GM18867 (cell line): ENCODE data around the gene MYADML2.
"Not testable (repeated sequence)": the region's sequence is repeated elsewhere in the genome, so short reads cannot be mapped to it uniquely, and the experiment has no call there.

Experiments used
- ATAC-seq: cut with Tn5 transposase; IDR thresholded peaks from one replicate; pipeline ENCODE4 v1.9.1; 2021; ENCODE audit warnings: mild to moderate bottlenecking, moderate library complexity; ENCODE audit not compliant: unreplicated experiment

The MYADML2 gene

DNA sequence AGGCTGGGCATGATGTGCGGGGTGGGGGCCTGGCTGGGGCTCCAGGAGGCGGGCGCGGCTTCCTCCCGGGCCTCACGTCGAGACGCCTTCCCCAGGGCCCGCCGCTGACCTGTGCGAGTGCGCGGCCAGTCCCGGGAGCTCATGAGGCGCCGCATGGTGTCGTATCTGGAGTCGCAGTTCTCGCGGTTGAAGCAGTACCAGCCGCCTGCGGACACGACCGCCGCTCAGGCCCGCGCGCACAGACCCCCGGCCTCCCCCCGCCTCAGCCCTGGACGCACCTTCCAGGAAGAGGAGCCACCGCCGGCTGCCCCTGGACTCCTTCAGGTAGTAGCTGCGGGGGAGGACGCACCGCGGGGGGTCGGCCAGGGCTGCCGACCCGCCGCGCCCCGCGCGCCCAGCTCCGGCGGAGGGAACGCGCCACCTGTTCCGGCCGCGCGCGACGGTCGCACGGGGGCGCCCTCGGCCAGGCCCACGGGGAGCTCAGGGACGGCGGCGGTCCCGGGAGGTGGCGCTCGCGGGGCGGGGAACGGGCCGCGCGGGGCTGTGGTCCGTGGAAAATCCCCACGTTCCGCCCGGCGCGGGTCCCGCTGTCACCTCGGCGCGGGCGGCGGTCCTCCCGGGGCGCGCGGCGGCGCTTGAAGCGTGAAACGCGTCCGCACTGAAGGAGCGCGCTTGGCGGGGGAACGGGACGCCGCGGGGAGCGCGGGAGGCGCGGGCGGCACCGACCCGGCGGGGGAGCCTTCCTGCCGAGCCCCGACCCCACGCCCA lies 12.5 kb upstream of the MYADML2 start:
- peak; percentile 40 for ATAC-seq

DNA sequence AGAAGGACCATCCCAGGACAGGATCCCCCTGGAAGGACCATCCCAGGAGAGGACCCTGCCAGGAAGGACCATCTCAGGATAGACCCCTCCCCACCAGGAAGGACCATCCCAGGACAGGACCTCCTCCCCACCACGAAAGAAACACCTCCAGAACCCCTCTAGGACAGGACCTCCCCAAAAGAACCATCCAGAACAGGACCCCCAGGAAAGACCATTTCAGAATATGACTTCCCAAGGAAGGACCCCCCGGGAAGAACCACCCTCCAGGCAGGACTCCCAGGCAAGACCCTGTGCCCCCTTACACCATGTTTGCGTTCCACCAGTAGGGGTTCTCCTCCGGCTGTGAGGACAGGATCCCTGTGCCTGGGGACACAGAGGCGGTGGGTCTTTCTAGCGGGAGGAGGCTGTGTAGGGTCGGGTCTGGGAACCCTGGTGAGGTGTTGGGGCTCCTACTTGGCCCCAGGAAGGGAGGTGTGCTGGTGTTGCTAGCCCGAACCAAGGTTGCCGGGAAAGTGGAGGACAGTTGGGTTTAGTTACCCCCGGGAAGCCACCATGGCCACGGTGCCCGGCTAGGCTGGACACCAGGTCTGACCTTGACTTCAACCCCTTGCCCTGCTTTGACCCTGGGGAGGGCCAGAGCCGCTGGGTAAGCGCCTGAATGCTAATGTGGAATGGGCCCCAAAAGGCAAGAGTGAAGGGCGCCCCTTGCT lies 11.8 kb upstream of the MYADML2 start:
- no peak for ATAC-seq

DNA sequence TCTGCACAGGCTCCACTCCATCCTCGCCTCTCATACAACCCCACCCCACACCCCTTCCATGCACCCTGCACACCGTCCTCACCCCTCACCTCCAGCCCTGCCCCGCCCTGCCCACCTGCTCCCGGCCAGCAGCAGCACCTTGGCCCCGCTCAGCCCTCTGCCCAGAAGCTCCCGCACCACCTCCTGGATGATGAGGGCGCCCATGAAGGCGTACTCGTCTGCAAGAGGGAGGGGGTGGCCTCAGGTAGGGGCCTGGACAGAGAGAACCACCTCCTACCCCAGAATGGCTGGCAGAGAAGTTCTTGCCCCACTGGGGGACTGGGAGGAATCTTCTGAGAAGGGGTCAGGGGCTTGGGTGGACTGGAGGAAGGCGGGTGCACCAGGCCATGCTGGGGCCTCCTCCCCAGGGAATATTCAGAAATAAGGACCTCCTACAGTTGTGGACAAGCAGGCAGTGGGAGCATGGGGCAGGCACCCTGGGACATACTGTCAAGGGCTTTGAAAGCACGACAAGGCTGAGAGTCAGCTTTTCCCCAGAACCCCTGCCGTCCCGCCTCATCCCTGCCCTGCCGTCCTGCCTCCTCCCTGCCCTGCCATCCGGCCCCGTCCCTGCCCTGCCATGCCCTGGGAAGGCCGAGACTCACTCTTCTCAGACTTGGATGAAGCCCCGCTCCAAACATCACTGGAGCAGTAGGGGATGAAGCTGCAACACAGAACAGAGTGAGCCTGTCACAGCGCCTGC lies 10.8 kb upstream of the MYADML2 start:
- ATAC-seq = no peak

DNA sequence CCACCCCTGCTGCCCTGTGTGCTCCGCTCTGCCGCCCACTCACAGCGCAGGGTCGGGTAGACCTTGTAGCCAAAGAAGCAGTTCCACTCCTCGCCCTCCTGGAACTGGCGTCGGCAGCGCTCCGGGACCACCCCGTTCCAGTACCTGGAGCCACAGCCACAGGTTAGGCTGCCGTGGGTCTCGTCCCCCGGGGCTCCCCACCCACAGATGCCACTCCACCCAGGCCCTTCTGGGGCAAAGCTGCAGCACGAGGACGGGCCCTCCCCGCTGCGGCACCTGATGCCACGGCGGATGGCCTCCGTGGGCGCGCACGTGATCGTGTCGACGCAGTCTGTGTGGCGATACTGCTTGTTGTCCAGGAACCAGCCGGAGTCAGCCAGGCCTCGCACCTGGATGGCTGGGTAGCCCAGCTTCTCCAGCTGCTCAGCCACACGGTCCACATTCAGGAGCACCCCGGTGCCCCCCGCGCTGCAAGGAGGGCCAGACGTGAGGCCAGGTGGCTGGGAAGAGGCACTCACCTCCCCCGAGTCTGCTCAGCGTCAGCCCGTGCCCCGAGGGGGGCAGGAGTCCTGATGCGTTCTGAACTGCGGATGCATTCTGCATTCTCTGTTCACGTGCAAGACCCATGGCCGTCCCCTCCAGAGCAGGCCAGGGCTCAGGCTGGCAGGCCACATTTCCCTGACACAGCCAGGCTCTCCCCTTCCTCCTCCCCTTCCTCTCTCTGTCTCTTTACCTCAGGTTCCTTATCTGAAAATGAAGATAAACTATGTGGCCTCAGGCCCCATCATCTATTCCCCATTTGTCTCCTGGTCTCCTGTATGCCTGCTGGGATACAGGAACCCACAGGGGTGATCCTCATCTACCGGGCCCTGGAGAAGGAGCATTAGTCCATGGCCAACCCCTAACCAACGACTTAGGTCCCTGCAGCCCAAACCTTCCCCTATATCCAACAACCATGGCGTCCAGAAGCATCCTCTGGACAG lies 9.9 kb upstream of the MYADML2 start:
- no peak for ATAC-seq

DNA sequence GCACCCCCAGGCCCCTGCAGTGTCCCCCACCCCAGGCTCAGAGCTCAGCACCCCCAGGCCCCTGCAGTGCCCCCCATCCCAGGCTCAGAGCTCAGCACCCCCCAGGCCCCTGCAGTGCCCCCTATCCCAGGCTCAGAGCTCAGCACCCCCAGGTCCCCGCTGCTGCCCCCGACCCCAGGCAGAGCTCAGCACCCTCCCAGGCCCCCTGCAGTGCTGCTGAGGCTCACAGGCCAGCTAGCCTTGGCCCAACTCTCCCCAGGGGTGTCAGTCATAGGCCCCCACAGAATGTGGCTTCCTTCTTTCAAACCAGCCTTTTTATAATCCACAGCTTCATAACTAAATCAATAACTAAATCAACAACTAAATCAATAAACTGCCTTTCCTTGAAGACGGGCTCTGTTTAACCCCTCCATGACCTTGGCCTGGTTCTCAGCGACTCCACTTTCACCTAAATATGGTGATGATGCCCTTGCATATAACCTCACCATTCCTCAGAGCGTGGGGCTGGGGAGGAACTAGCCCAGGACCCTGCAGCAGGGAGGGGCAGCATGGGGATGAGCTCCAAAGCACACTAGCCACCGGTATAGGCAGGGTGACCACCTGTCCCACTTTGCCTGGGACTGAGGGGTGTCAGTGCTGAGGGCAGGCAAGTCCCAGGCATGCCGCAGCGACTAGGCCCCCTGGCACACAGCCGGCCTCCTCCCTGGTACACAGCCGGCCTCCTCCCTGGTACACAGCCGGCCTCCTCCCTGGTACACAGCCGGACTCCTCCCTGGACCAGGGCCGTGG lies 8.9 kb upstream of the MYADML2 start:
- ATAC-seq = no peak

DNA sequence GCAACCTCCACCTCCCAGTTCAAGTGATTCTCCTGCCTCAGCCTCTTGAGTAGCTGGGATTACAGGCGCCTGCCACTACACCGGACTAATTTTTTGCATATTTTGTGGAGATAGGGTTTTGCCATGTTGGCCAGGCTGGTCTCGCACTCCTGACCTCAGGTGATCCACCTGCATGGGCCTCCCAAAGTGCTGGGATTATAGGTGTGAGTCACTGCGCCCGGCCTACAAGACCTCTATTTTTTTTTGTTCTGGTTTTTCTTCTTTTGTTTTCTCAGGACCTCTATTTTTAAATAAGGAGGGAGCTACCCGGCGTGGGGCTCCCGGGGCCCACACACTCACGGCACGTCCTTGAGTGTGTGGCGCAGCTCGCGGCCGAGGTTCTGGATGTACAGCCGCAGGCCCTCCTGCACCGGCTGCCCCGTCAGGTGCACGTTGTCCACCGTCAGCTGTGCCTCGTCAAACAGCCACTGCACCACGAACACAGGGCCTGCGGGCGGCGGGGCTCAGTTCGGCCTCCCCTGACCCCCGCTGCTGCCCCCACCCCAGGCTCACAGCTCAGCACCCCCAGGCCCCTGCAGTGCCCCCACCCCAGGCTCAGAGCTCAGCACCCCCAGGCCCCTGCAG lies 8.1 kb upstream of the MYADML2 start:
- no peak for ATAC-seq

DNA sequence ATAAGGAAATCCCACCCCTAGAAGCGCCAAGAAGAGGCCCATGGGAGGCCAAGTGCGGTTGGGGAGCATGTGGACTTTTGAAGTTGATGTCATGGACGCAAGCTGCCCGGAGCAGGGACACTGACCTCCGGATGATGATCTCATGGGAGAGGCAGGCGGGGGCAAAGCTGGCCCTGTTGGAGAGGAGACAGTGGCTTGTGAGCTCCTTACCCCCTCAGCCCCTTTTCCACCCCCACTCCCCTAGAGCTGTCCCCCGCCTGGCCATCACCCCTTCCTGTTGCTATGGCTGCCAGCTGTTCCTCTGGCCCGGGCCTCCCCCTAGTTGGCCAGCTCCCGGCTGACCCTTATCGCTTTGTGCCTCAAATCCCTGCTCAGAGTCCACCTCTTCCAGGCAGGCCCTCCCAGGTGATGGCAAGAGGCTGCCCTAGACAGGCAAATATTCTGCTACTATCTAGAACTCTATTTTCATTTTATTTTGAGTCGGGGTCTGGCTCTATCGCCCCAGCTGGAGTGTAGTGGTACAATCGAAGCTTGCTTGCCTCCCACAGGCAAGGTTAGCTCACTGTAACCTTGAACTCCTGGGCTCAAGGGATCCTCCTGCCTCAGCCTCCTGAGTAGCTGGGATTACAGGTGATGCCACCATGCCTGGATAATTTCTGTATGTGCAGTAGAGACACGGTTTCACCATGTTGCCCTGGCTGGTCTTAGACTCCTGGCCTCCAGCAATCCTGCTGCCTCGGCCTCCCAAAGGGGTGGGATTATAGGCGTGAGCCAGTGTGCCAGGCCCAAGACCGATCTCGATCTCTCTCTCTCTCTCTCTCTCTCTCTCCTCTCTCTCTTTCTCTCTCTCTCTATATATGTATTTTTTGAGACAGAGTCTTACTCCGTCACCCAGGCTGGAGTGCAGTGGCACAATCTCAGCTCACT lies 7.4 kb upstream of the MYADML2 start:
- no peak for ATAC-seq

DNA sequence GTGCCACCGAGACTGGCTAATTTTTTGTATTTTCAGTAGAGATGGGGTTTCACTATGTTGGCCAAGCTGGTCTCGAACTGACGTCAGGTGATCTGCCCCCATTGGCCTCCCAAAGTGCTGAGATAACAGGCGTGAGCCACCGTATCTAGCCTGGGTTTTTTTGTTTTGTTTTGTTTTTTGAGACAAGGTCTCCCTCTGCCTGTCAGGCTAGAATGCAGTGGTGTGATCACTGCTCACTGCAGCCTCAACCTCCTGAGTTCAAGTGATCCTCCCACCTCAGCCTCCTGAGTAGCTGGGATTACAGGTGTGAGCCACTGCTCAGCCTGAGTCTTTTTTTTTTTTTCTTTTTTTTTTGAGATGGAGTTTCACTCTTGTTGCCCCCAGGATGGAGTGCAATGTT lies 6.4 kb upstream of the MYADML2 start:
- ATAC-seq = not testable (repeated sequence)

DNA sequence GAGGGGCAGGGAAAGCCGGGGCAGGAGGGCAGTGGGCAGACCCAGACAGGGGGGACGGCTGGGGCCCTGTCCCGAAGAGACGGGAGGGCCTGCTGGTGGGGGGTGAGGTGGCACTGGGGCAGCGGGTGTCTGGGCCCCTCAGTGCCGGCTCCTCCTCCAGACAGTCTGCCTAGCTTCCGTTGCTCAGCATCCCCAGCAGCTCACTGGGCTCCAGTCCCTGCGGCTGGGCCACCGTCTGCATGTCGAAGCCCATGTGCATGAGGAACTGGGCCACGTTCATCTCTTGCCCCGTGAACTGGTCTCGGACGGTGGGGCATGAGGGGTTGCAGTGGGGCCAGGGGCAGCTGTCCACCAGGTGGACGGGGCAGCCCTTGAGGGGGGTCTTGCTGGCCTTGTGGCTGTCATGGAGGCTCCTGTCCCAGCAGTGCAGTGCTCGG lies 5.8 kb upstream of the MYADML2 start:
- no peak for ATAC-seq

DNA sequence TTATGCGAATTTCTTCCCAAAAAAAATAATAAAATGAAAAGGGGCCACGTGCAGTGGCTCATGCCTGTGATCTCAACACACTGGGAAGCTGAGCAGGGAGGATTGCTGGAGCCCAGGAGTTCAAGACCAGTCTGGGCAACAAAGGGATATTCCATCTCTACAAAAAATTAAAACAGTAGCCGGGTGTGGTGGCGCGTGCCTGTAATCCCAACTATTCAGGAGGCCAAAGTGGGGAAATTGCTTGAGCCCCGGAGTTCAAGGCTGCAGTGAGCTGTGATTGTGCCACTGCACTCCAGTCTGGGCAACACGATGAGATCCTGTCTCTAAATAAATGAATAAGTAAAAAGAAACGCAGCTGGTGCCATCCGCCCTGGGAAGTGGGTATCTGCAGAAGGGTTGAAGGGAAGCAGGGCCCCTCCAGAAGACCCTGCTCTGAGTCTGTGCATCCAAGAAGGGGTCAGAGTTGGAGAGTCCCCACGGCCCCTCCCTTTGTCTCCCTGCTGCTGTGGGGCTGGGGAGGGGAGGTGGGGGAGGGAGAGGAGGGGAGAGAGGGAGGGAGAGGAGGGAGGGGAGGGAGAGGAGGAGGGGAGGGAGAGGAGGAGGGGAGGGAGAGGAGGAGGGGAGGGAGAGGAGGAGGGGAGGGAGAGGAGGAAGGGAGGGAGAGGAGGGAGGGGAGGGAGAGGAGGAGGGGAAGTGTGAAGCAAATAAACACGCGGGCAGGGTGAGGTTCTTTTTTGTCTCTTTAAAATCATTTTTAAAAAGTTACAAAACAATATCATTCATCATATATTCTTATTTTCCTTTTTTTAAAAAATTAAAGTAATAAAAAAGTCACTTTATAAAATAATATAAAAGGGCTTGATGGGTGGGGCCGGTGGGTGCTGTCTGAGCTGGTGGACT lies 5.0 kb upstream of the MYADML2 start:
- ATAC-seq = no peak

DNA sequence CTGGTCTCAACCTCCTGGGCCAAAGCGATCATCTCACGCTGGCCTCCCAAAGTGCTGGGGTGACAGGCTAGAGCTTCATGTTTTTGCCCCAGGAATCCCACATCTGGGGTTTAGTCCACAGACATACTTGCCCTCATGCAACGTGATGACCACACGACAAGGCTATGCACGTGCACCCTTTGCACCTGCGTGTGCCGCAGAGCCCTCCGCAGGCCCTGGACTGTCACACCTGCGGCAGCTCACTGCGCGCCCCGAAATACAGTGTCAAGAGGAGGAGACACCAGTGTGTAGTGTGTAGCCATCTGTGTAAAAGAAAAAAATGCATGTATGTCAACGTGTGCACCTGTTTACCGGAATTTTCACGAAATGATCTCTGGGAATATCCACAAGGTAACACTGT lies 3.5 kb upstream of the MYADML2 start:
- no peak for ATAC-seq

DNA sequence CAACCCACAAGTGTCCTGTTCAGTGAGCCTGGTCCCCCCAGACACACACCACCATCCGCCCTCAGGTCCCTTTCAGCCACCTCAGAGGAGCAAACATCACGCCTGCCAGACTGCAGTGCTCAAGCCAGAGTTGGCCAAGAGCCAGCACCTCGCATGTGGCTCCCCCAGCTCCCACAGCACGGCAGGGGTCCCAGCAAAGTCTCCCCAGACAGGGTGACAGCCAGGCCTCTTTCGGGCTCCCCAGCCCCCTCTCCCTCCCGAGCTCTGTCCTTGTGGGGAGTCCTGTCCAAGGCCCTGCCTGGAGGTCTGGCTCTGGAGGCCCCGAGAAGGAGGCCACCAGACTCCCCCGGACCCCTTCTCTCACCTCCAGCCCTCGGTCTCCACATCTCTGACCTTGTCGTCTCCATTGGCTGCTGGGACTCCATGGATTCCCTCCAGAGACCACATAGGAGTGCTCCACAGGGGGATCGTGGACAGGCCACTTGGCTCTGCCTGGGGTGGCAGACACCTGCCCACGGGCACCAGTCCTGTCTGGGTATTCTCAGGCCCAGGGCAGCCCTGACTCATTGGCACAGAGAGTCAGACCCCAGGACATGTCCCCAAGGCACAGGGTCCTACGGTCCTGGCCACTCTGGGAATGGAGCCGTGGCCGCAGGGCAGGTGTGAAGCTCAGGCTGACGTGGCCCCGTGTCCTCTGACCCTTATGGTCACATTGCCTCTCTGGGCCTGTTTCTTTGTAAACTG lies 1.8 kb upstream of the MYADML2 start:
- no peak for ATAC-seq

DNA sequence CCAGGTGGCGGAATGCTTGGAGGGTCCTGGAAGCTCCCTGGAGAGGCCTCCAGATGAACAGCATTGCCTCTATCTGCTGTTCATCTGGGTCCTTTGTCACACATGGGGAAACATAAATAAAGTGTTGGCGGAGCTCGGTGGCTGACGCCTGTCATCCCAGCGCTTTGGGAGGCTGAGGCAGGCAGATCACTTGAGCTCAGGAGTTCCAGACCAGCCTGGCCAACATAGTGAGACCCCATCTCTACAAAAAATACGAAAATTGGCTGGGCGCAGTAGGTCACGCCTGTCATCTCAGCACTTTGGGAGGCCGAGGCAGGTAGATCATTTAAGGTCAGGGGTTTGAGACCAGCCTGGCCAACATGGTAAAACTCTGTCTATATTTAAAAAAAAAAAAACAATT lies 2.2 kb downstream of the MYADML2 start:
- no peak for ATAC-seq

DNA sequence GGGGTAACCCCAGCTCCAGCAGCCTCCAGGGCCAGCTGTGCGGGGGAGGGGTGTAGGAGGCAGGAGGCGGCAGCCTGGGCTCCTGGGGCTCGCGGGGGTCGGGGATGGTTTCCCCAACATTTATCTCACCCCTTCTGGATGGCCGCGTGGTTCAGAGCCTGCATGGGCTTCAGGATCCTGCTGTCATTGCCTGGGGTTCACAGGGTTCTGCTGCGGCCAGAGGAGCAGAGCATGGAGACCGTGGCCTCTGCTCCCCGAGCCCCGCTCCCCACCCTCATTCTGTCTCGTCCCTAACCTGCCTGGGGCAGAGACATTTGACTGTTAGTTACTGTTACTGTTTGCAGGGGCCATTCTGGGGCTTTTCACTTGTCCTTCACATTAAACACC lies 4.9 kb downstream of the MYADML2 start:
- no peak for ATAC-seq

DNA sequence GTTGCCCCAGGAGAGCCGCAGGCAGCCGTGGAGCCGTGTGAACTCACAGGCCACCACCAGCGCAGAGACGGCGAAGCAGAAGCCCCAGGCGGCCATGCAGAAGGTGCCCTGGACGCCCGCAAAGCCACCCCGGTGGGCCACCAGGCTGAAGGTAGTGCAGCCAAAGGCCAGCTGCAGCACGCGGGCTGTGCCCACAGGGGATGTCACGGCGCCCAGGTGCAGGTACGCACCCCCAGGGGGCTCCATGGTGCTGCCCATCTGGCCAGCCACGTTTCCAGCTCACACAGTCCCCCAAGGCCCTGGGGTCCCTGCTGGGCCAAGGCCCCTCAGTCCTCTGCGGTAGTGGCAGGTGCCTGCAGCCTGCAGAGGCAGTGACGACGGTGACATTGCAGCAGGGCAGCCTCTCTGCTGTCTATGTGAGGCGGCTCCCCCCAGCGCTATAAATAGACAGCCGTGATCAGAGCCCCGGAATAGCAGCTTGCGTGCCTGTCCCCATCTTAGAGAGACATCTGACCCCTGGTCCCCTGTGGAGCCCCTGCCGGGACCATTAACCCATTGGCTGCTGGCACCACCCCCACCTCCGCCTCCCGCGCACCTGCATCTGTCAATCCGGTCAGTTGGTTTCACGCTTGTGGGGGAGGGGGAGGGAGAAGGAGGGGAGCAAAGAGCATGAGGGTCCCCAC lies 5.4 kb downstream of the MYADML2 start:
- no peak for ATAC-seq
